HG03354 (cell line): ENCODE data around the gene ATP6V1G2.
"Not testable (repeated sequence)": the region's sequence is repeated elsewhere in the genome, so short reads cannot be mapped to it uniquely, and the experiment has no call there.

Source experiments
- ATAC-seq: cut with Tn5 transposase; IDR thresholded peaks from one replicate; pipeline ENCODE4 v1.9.1; 2021; ENCODE audit warnings: mild to moderate bottlenecking; ENCODE audit not compliant: unreplicated experiment, poor library complexity, severe bottlenecking

Gene ATP6V1G2

GRCh38 chr6:31546339-31546957 is at the start of gene ATP6V1G2:
Gene ATP6V1G2 (minus strand): TSS chr6:31546608. CDS start chr6:31546559, 49 bp downstream.
- ATAC-seq = peak; percentile 53

DNA sequence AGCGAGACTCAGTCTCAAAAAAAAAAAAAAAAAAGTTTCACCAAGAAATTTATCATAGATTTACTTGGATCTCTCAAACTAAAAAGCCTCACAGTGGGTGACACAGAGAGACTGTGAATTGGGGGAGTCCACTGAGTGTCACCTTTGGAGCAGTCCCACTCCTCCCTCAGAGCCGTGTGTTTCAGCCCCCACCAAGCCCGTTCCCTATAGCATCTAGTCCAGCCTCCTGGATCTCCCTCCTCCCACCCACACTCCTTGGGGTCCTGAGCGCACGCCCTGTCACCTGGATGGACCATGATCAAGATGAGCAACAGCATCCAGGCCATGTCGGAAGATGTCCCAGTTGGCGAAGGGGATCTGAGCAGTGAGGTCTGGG is 46.0 kb upstream of the ATP6V1G2 start:
- no peak for ATAC-seq

DNA sequence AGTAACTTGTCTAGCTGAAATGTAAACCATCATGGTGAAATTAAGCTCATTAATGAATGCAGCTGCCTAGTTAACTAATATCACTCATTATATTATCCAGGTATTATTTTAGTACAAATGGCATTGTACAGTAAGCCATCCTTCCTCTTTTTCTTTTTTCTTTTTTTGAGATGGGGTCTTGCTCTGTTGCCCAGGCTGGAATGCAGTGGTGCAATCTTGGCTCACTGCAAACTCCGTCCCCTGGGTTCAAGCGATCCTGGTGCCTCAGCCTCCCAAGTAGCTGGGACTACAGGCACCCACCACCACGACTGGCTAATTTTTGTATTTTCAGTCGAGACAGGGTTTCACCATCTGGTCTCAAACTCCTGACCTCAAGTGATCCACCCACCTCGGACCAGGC is 44.3 kb upstream of the ATP6V1G2 start:
- not testable (repeated sequence) for ATAC-seq

DNA sequence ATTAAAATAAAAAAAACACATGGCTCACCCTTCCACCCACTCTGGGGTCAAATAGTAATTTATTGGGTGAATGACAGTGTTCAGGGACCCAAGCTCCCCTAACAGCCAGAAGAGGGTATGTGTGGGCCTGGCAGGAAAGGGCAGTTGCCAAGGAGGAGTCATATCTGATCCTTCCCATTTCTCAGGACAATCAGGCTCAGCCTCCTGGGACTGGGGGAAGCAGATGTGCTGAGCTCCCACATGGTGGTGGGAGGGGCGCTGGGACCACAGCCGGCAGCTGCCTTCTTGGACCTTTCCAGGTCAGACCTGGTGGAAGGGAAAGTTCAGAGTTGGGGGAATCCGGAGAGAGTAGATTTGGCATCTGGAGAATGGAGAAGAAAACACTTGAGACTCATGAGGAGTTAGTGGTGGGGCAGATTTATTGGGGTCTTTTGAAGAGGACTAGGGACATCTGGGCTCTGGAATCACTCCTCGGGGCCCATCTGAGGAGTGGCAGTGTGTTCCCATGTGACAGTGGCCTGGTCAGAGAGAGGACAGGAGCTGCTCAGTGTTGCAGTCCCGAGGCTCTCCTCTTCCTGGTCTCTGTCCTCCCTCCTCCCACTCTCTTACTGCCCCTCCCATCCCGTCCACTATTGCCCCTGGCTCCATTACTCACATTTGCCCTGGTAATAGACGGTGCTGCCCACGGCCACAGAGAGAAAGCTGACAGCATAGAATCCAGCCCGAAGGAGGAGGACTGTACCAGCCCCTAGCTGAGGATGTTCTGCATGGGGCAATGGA is 42.7 kb upstream of the ATP6V1G2 start:
- ATAC-seq = no peak

DNA sequence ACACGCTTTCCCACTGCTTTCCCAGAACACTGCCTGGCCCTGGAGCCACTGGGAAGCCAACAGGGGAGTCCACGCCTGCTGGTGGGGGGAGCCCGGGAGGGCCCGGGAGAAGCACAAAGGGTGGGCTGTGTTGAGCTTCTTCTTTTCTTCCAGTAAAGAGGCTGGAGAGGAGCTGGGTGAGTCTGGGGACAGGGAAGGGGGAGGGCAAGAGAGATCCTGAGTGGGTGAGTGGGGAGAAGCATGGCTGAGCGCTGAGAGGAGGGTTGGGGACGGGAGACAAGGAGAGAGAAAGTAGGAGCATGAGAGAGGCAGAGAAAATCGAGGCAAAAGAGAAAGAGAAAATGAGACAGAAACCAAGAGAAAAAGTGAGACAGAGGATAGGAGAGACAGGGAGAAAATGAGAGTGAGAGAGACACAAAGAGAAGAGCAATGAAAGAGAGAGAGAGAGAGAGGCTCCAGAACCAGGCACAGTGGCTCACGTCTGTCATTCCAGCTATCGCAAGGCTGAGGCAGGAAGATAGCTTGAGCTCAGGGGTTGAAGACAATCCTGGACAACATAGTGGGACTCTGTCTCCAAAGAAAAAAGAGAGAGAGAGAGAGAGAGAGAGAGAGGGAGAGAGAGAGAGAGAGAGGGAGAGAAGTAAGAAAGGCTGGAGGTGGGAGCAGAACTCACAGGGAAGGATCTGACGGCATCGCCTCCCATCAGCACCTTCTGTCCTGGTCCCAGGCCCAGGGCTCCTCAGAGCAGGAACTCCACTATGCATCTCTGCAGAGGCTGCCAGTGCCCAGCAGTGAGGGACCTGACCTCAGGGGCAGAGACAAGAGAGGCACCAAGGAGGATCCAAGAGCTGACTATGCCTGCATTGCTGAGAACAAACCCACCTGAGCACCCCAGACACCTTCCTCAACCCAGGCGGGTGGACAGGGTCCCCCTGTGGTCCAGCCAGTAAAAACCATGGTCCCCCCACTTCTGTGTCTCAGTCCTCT is 41.7 kb upstream of the ATP6V1G2 start:
- ATAC-seq = no peak

DNA sequence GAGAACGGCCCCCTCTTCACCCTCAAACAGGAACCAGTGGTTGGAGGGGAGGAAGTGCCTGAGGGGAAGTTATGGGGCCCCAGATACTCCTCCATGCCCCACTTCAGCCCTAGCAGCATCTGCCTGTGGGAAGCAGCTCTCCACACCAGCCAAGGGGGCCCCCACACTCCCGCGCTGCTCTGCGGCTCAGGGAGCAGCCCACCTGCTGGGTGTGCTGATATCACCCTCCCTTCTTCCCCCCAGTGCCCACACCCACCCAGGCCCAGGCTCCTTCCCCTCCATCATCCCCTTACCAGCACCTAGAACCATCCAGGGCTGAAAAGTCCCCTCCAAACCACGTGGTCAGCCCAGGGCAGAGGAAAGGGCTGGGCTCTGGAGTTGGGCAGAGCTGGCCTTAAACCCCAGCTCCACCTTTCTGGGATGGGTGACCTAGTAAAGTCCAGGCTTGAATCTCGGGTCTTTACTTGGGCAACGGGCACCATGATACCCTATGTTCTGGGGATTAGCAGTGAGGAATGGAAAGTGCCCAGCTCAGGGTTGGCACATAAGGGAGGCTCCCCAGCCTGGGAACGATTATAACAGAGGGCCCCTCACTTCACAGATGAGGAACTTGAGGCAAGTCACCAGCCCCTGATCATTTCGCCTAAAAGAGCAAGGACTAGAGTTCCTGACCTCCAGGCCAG is 40.3 kb upstream of the ATP6V1G2 start:
- no peak for ATAC-seq

GRCh38 chr6:31586008-31586407 is 39.6 kb upstream of the ATP6V1G2 start, which contains the start of gene LST1:
Gene LST1 (plus strand): TSS chr6:31586277. CDS start chr6:31587300, 1,023 bp downstream.
- ATAC-seq = no peak

- no peak for ATAC-seq
Measured at GRCh38 chr6:31585491-31585890, 39.1 kb upstream of the ATP6V1G2 start.

DNA sequence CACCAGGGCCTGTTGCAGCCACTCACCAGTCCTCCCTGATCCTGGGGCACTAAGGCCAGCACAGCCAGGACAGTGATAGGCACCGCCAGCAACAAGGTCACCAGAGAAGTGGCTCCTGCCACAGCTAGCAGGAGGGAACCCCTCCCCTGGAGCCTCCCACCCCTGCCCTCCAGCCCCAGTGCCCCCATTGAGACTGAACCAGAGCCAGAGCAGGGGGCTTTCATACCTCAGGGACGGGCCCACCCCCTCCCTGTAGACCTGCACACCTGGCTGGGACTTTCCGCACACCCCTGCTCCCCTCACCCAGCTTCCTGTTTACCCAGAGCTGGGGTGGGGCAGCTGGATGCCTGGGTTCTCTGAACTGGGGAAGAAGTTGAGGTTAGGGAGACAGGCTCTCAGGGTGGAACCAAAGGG is 35.8 kb upstream of the ATP6V1G2 start, which contains the start of gene LTB:
Gene LTB (minus strand): TSS at position 195 of the 414 bp plus-strand sequence. CDS start 7 bp downstream, at position 188.
- no peak for ATAC-seq

GRCh38 chr6:31581434-31582229 is 35.2 kb upstream of the ATP6V1G2 start:
- no peak for ATAC-seq

DNA sequence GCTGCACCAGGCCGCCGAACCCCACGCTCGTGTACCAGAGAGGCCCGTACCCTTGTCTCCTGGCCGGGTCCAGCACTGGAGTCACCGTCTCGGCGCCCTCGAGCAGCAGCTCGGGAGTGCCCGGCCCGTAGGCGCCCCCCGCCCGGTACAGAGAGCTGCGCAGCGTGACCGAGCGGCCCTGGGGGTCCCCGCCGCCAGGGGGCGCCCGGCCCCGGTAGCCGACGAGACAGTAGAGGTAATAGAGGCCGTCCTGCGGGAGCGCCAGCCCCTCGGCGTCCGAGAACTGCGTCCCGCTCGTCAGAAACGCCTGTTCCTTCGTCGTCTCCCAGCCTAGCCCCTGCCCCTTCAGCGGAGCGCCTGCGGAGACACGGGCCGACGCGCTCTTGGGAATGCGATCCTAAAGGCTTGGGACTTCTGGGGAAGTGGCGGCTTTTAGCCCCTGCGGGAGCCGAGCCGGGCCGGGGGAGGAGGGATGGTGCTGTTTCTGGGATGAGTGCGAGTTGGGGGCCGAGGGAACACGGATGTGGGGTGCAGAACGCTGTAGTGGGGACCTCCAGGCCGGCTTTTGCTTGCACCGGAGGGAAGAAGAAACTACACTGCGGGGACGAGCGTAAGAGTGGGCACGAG is 34.5 kb upstream of the ATP6V1G2 start:
- peak; percentile 71 for ATAC-seq

DNA sequence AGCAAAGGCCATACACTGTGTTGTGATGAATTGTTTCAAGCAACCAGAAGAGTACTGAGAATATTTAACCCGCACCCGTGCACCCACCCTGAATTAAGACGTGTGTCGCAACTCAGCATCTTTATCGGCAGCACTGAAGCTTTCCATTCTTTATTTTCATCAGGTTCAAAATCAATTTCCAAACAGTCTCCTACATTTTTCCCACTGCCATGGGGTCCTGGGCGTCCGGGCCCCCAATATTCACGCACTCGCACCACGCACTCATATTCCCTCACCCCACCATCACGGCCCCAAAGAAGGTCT is 34.0 kb upstream of the ATP6V1G2 start:
- ATAC-seq = no peak

- no peak for ATAC-seq
Measured at GRCh38 chr6:31579546-31580437, 33.4 kb upstream of the ATP6V1G2 start.

- ATAC-seq = no peak
Measured at GRCh38 chr6:31579119-31579505, 32.7 kb upstream of the ATP6V1G2 start.

- ATAC-seq = no peak
Measured at GRCh38 chr6:31578184-31579118, 32.0 kb upstream of the ATP6V1G2 start.

DNA sequence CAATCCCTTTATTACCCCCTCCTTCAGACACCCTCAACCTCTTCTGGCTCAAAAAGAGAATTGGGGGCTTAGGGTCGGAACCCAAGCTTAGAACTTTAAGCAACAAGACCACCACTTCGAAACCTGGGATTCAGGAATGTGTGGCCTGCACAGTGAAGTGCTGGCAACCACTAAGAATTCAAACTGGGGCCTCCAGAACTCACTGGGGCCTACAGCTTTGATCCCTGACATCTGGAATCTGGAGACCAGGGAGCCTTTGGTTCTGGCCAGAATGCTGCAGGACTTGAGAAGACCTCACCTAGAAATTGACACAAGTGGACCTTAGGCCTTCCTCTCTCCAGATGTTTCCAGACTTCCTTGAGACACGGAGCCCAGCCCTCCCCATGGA is 31.2 kb upstream of the ATP6V1G2 start:
- ATAC-seq = no peak
